ENCODE measurements around the gene PARD3B. TPM values are rescaled to one million over a fixed set of nuclear protein-coding genes. Genes with fewer than 3 reads are reported as not detected.

The PARD3B gene
- total and polyA plus RNA-seq, 2 donors (not counting 1 experiment from before 2014, with no cell fraction given), result 7.4 to 20.6 TPM

DNA sequence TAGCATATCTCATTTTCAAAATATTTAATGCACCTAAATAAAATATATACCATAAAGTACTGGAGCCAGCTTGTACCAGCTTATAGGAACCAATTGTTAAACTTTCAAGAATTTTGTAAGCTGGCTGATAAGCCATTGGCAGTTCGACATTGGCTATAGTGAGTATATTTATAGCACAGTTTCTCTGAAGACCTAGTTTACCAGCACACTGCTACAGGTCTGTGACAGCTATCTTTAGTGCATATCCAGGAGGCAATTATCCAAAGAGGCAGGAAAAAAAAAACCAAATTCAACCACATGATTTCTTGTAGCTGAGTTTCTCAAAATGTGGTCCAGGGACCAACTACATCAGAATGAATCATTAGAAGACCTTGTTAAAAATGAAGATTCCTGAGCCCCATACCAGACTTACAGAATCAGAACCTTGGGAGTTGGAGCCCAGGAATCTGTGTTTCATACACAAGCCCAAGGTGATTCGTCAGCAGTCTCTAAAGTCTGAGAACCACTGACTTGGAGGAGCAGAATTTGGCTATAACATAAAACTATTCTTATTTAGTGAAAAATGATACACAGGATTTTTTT lies 858.1 kb downstream of the PARD3B start:
- no peak for TF ChIP-seq EZH2 (IDR thresholded peaks at IDR 0.05; ENCODE audit: low read length, missing control alignments)
- TF ChIP-seq, protein P1, sequence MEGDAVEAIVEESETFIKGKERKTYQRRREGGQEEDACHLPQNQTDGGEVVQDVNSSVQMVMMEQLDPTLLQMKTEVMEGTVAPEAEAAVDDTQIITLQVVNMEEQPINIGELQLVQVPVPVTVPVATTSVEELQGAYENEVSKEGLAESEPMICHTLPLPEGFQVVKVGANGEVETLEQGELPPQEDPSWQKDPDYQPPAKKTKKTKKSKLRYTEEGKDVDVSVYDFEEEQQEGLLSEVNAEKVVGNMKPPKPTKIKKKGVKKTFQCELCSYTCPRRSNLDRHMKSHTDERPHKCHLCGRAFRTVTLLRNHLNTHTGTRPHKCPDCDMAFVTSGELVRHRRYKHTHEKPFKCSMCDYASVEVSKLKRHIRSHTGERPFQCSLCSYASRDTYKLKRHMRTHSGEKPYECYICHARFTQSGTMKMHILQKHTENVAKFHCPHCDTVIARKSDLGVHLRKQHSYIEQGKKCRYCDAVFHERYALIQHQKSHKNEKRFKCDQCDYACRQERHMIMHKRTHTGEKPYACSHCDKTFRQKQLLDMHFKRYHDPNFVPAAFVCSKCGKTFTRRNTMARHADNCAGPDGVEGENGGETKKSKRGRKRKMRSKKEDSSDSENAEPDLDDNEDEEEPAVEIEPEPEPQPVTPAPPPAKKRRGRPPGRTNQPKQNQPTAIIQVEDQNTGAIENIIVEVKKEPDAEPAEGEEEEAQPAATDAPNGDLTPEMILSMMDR (conservative IDR thresholded peaks at IDR 0.05 in 1 of 2, IDR thresholded peaks at IDR 0.05 in 1 of 2; ENCODE audit: low read depth in 1 of 2, low read length in 2 of 2), result no peak
- no peaks in the 10 kb centered on the region for H4K20me1 ChIP-seq (ENCODE audit: control insufficient read depth, extremely low read depth, insufficient read depth, low read length)
- no peaks in the 10 kb centered on the region for H3K36me3 ChIP-seq (ENCODE audit: control insufficient read depth, insufficient read depth, low read length)
- H3K27me3 ChIP-seq (ENCODE audit: control insufficient read depth, insufficient read depth, low read length), result no peaks in the 10 kb centered on the region
- no peak overlapping the region for H3K4me2 ChIP-seq (ENCODE audit: extremely low read depth, insufficient read depth, low read length)
- no peak overlapping the region for H3K4me3 ChIP-seq (replicated peaks in 1 of 4; ENCODE audit: control extremely low read depth in 1 of 4, insufficient read depth in 1 of 4, low read depth in 3 of 4, low read length in 4 of 4)
- H2AFZ ChIP-seq (ENCODE audit: low read length), result no peak overlapping the region
- H3K79me2 ChIP-seq (ENCODE audit: control insufficient read depth, insufficient read depth, low read length), result no peaks in the 10 kb centered on the region
- DNase-seq (ENCODE audit: low read depth in 2 of 2), result peak; percentile 22 to 93
- no peaks in the 10 kb centered on the region for H3K9me3 ChIP-seq (ENCODE audit: control insufficient read depth, insufficient read depth, low read depth, low read length)
- no peak overlapping the region for H3K27ac ChIP-seq (ENCODE audit: insufficient read depth, low read length)
- peaks cover 9% of the 10 kb centered on the region for H3K4me1 ChIP-seq (ENCODE audit: control insufficient read depth, extremely low read depth, insufficient read depth, low read length)
- H3K9ac ChIP-seq (ENCODE audit: insufficient read depth, low read length), result no peak overlapping the region

DNA sequence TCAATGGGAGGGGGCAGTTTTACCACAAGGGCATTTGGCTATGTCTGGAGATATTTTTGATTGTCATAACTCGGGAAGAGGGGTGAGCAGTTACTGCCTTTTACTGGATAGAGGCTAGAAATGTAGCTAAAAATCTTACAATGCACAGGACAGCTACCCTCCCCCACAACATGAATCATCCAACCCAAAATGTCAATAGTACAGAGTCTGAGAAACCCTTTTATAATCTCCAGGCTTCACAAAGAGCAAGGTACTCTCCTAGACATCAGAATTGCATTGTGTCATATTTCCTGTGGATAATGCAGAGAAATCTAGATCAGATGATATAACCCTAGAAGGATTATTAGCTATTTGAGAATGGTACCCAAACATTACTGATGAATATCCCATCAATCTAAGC lies 859.9 kb downstream of the PARD3B start:
- H3K9ac ChIP-seq (ENCODE audit: insufficient read depth, low read length), result no peak overlapping the region
- H3K79me2 ChIP-seq (ENCODE audit: control insufficient read depth, insufficient read depth, low read length), result no peaks in the 10 kb centered on the region
- peak overlapping the region; percentile 79 for H3K4me2 ChIP-seq (ENCODE audit: extremely low read depth, insufficient read depth, low read length)
- TF ChIP-seq, protein P1 (conservative IDR thresholded peaks at IDR 0.05 in 1 of 2, IDR thresholded peaks at IDR 0.05 in 1 of 2; ENCODE audit: low read depth in 1 of 2, low read length in 2 of 2), result no peak
- TF ChIP-seq EZH2 (IDR thresholded peaks at IDR 0.05; ENCODE audit: low read length, missing control alignments), result no peak
- H3K27ac ChIP-seq (ENCODE audit: insufficient read depth, low read length), result peak overlapping the region; percentile 42
- DNase-seq (ENCODE audit: low read depth in 2 of 2), result peak; percentile 14 to 61
- H3K36me3 ChIP-seq (ENCODE audit: control insufficient read depth, insufficient read depth, low read length), result no peaks in the 10 kb centered on the region
- H3K4me3 ChIP-seq (replicated peaks in 1 of 4; ENCODE audit: control extremely low read depth in 1 of 4, insufficient read depth in 1 of 4, low read depth in 3 of 4, low read length in 4 of 4), result peak overlapping the region in 1 of 4 experiments; percentile 17
- no peaks in the 10 kb centered on the region for H3K27me3 ChIP-seq (ENCODE audit: control insufficient read depth, insufficient read depth, low read length)
- no peak overlapping the region for H2AFZ ChIP-seq (ENCODE audit: low read length)
- H3K4me1 ChIP-seq (ENCODE audit: control insufficient read depth, extremely low read depth, insufficient read depth, low read length), result peaks cover 12% of the 10 kb centered on the region
- no peaks in the 10 kb centered on the region for H4K20me1 ChIP-seq (ENCODE audit: control insufficient read depth, extremely low read depth, insufficient read depth, low read length)
- H3K9me3 ChIP-seq (ENCODE audit: control insufficient read depth, insufficient read depth, low read depth, low read length), result no peaks in the 10 kb centered on the region

DNA sequence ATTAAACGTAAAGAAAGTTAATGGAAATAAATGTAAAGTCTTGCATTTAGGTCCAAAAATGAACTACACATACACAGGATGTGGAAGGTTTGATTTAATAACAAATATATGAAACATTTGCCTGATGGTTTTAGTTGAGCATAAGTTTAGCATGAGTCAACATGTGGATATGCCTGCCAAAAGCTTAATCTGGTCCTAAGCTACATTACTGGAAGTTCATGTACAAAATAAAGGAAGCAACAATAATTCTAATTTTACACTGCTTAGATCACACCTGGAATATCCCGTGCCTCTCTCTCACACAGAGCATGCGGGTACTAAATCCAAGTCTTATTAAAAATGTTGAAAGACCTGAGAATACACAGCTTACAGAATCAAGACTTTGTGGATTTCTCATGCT lies 860.5 kb downstream of the PARD3B start:
- Histone ChIP-seq H4K20me1 (ENCODE audit: control insufficient read depth, extremely low read depth, insufficient read depth, low read length) (no peaks in the 10 kb centered on the region), H3K4me2 (ENCODE audit: extremely low read depth, insufficient read depth, low read length) (peak overlapping the region; percentile 79), H3K4me3 (replicated peaks in 1 of 4; ENCODE audit: control extremely low read depth in 1 of 4, insufficient read depth in 1 of 4, low read depth in 3 of 4, low read length in 4 of 4) (peak overlapping the region in 2 of 4 experiments; percentile 7 to 17), H2AFZ (ENCODE audit: low read length) (no peak overlapping the region), H3K36me3 (ENCODE audit: control insufficient read depth, insufficient read depth, low read length) (no peaks in the 10 kb centered on the region), H3K27me3 (ENCODE audit: control insufficient read depth, insufficient read depth, low read length) (no peaks in the 10 kb centered on the region), H3K4me1 (ENCODE audit: control insufficient read depth, extremely low read depth, insufficient read depth, low read length) (peaks cover 12% of the 10 kb centered on the region), H3K79me2 (ENCODE audit: control insufficient read depth, insufficient read depth, low read length) (no peaks in the 10 kb centered on the region), H3K9ac (ENCODE audit: insufficient read depth, low read length) (no peak overlapping the region), H3K9me3 (ENCODE audit: control insufficient read depth, insufficient read depth, low read depth, low read length) (no peaks in the 10 kb centered on the region), H3K27ac (ENCODE audit: insufficient read depth, low read length) (peak overlapping the region; percentile 42)
- TF ChIP-seq, protein P1 (conservative IDR thresholded peaks at IDR 0.05 in 1 of 2, IDR thresholded peaks at IDR 0.05 in 1 of 2; ENCODE audit: low read depth in 1 of 2, low read length in 2 of 2), result no peak
- no peak for TF ChIP-seq EZH2 (IDR thresholded peaks at IDR 0.05; ENCODE audit: low read length, missing control alignments)
- peak; percentile 90 to 93 for DNase-seq (ENCODE audit: low read depth in 2 of 2)

All from fibroblast of lung (primary cell).